Activated CD4-positive, alpha-beta T cell treated with anti-CD3 and anti-CD28 coated beads, Interleukin-2, amount 50 U/mL, for 16 hours (primary cell): ENCODE results near the gene TRIM73.
"Not testable (repeated sequence)": the region's sequence is repeated elsewhere in the genome, so short reads cannot be mapped to it uniquely, and the experiment has no call there.

Source experiments
- DNase-seq: peaks from one replicate; pipeline ENCODE4 v3.0.0-alpha.2; 2020

TRIM73 gene

DNA sequence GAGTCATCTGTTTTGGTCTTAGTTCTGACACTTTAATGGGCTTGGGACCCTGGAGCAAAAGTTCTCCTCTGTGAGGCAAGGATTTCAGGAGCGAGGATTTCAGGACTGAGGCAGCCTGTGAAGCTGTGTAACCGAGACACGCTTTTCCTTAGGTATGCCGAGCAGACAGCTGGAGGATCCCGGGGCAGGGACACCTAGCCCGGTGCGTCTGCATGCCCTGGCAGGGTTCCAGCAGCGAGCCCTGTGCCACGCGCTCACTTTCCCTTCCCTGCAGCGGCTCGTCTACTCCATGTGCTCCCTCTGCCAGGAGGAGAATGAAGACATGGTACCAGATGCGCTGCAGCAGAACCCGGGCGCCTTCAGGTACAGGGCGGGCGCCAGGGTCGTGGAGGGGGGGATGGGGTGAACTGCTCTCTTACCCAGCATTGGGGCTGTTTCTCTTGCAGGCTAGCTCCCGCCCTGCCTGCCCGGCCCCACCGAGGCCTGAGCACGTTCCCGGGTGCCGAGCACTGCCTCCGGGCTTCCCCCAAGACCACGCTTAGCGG is 20.5 kb downstream of the TRIM73 start:
- DNase-seq: not testable (repeated sequence)

- not testable (repeated sequence) for DNase-seq
Observed at GRCh38 chr7:75416787-75417186, 21.4 kb downstream of the TRIM73 start.

DNA sequence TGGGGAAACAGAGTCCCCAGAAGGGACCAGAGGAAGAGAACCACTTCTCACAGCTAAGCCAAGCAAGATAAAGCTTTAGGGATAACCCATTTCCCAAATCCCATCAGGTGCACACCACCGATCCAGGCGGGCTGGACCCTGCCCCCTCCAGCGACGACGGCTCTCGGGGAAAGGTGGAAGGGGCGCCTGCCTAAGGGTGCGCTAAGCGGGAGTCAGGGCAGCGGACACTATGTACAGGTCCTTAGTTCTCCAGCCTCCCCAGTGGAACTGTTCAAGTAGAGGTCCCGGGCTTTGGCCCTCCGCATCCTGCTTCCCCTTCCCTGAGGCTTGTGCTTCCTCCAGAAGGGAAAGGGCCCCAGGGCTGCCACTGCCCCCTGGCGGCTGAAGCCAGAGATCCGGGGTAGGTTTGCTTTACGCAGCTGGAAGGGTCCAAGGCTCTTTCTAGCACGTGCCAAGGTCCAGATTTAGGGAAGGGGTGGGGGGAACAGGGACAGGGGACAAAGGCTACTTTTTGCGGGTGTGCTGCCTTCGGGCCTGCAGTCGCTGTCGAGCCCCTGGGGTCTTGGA is 22.9 kb downstream of the TRIM73 start:
- not testable (repeated sequence) for DNase-seq

DNA sequence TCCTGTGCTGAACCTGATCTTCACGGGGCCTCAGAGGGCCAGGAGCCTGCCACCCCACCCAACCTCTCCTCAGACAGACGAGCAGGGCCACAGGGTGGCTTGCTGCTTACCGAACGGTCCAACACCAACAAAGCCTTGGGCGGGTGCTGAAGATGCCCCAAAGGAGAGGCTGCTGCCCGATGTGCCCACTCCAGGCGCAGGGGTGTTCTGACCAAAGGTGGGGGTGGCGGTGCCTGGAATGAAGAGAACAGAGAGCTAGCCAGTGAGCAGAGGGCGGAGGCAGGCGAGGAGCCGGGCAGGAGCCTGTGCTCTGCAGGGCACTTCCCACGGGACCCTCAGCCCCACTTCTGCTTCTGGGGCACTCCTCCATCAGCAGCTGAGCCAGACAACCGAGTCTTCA is 23.8 kb downstream of the TRIM73 start:
- not testable (repeated sequence) for DNase-seq

- not testable (repeated sequence) for DNase-seq
Observed at GRCh38 chr7:75419693-75420092, 24.3 kb downstream of the TRIM73 start.

DNA sequence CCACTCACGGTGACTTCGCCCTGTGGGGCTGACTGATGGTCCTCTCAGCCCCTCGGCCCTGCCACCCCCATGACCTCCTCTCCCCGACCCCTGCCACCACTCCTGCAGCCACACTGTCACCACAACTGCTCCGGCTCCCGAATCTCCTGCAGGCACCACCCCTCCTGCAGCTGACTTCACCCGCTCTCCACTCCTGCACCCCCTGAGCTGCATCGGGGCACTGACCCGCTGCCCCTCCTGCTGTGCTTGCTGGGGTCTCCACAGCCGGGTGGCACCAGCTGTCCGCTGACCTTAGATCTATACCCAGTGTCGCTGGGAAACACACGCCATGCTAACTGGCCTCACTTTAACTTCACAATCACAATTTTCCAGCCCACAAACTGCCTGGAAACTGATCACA is 24.7 kb downstream of the TRIM73 start:
- not testable (repeated sequence) for DNase-seq

- not testable (repeated sequence) for DNase-seq
Observed at GRCh38 chr7:75421798-75422710, 26.6 kb downstream of the TRIM73 start.

GRCh38 chr7:75423481-75423880 is 28.1 kb downstream of the TRIM73 start:
- not testable (repeated sequence) for DNase-seq

- DNase-seq: not testable (repeated sequence)
Observed at GRCh38 chr7:75439000-75439399, 43.6 kb downstream of the TRIM73 start.

GRCh38 chr7:75442101-75442464 is 46.7 kb downstream of the TRIM73 start:
- not testable (repeated sequence) for DNase-seq

GRCh38 chr7:75442465-75443111 is 47.2 kb downstream of the TRIM73 start:
- not testable (repeated sequence) for DNase-seq

GRCh38 chr7:75449946-75450345 is 54.5 kb downstream of the TRIM73 start:
- not testable (repeated sequence) for DNase-seq

- DNase-seq: not testable (repeated sequence)
Observed at GRCh38 chr7:75452494-75452955, 57.1 kb downstream of the TRIM73 start.
